ENCODE data around the gene AKNA.

GRCh38 chr9:114300846-114301797 is 86.7 kb downstream of the AKNA start:
- TF ChIP-seq POLR2A (IDR thresholded peaks at IDR 0.05; ENCODE audit: low read depth) (no peak), CTCF (IDR thresholded peaks at IDR 0.05) (no peak), POLR2AphosphoS5 (IDR thresholded peaks at IDR 0.05) (no peak)
